CD4-positive, CD25-positive, alpha-beta regulatory T cell (primary cell): Measurements from ENCODE around the gene LCT. TPM values are rescaled to one million over a fixed set of nuclear protein-coding genes. Genes with fewer than 3 reads are reported as not detected.
A peak's percentile ranks its signal among the peaks of the same experiment; 100 is the strongest.
"Not testable (repeated sequence)": the region's sequence is repeated elsewhere in the genome, so short reads cannot be mapped to it uniquely, and the experiment has no call there.

Source experiments
- ATAC-seq, 2 donors: fragments of 150-1000 bp; cut with Tn5 transposase; one replicate each; pipeline ENCODE4 v1.10.0; 2021; ENCODE audit warnings: low read depth in 2 of 2, moderate number of reproducible peaks in 2 of 2, moderate library complexity in 1 of 2
- DNase-seq, 3 donors: peaks; one replicate each; pipeline versions ENCODE4 v3.0.0 to v3.0.0-alpha.2; 2012 to 2022; ENCODE audit warnings: mixed read lengths in 1 of 3
- H3K27ac ChIP-seq: one replicate; pipeline ENCODE4 v1.7.0; 2013; ENCODE audit warnings: mild to moderate bottlenecking, low read length; ENCODE audit not compliant: insufficient read depth, poor library complexity, severe bottlenecking
- H3K27me3 ChIP-seq: one replicate; pipeline ENCODE4 v1.7.0; 2013; ENCODE audit warnings: low read length; ENCODE audit not compliant: control insufficient read depth, insufficient read depth
- H3K36me3 ChIP-seq: one replicate; pipeline ENCODE4 v1.7.0; 2013; ENCODE audit warnings: mild to moderate bottlenecking, low read length, moderate library complexity; ENCODE audit not compliant: control insufficient read depth, insufficient read depth
- H3K4me1 ChIP-seq: 2 replicates; pipeline ENCODE4 v1.7.0; 2013; ENCODE audit warnings: mild to moderate bottlenecking, low read length; ENCODE audit not compliant: insufficient read depth, control insufficient read depth, poor library complexity, severe bottlenecking
- H3K4me3 ChIP-seq: one replicate; pipeline ENCODE4 v1.7.0; 2013; ENCODE audit warnings: low read depth, mild to moderate bottlenecking, low read length, moderate library complexity
- H3K9me3 ChIP-seq, 2 experiments: 1 replicate in 1 of 2; 2 replicates in 1 of 2; pipeline ENCODE4 v1.7.0; 2013; ENCODE audit warnings: low read length in 2 of 2, mild to moderate bottlenecking in 1 of 2, moderate library complexity in 1 of 2; ENCODE audit not compliant: control insufficient read depth in 2 of 2
- H3K27ac Mint-ChIP-seq, 3 donors: one replicate each; pipeline ENCODE4 v1.8.0; 2020 to 2022; ENCODE audit warnings: mild to moderate bottlenecking in 3 of 3, mixed read lengths in 3 of 3, moderate library complexity in 2 of 3
- H3K27me3 Mint-ChIP-seq: one replicate; pipeline ENCODE4 v1.8.0; 2022; ENCODE audit warnings: mild to moderate bottlenecking, mixed read lengths
- H3K36me3 Mint-ChIP-seq: one replicate; pipeline ENCODE4 v1.8.0; 2020; ENCODE audit warnings: mixed read lengths
- H3K4me1 Mint-ChIP-seq, 4 donors: one replicate each; pipeline ENCODE4 v1.8.0; 2020 to 2022; ENCODE audit warnings: mixed read lengths in 4 of 4, mild to moderate bottlenecking in 1 of 4
- H3K4me3 Mint-ChIP-seq, 4 donors: one replicate each; pipeline ENCODE4 v1.8.0; 2020 to 2022; ENCODE audit warnings: mild to moderate bottlenecking in 4 of 4, mixed read lengths in 4 of 4, moderate library complexity in 3 of 4
- H3K9me3 Mint-ChIP-seq, 7 donors: one replicate each; pipeline ENCODE4 v1.8.0; 2020 to 2022; ENCODE audit warnings: mixed read lengths in 7 of 7, mild to moderate bottlenecking in 3 of 7, moderate library complexity in 2 of 7
- polyA plus RNA-seq, 4 donors: library from polyadenylated mRNA; unstranded; fragments of 300-500 nt; fragmentation: Illumina TruSeq; gene quantifications; one replicate each; pipeline ENCODE4 v1.2.3, GENCODE V29; 2021
- total RNA-seq: library from RNA; stranded (reverse); gene quantifications from one replicate; pipeline ENCODE4 v1.2.3, GENCODE V29; 2022

The LCT gene
- total and polyA plus RNA-seq, 5 donors from 2014 or later = not detected

DNA sequence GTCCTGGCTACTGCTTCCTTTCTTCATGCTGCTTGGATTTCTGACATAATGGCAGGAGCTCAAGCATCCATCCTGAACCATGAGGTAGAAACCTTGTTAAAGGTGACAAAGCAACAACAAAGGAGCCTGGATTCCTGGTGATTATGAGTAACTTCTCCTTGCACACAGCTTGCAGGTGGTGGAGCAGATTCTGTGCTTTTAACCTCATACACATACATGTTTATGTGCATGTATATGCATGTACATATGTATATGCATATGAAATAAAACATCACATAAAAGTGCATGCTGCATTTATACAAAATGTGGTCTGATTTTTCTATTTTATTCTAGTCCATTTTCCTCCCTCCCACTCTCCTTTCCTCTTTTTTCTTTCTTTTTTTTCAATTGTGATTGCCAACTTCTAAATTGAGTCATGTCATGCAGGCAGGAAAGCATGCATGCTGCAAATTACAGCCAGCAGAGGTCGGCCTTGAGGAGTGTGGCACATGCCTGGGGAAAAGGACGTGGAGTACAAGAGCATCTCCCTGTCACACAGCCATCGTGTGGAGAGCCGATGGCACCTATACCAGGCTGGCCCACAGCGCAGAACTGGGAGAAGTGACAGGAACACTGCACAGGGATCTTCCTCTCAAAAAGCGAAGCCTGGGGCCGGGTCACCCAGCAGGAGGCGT, 17.9 kb downstream of the LCT start:
- ATAC-seq = no peak
- peak in 1 of 3 donors; percentile 73 for DNase-seq
- peaks cover 8% of the 10 kb centered on the region for H3K36me3 Mint-ChIP-seq
- peaks cover 0 to 12% (median 6%) of the 10 kb centered on the region in 7 donors for H3K9me3 Mint-ChIP-seq
- no peak overlapping the region for H3K4me3 ChIP-seq
- H3K27ac Mint-ChIP-seq = no peak overlapping the region
- no peaks in the 10 kb centered on the region for H3K36me3 ChIP-seq
- no peak overlapping the region for H3K27ac ChIP-seq
- no peaks in the 10 kb centered on the region for H3K27me3 ChIP-seq
- no peak overlapping the region for H3K4me3 Mint-ChIP-seq
- H3K4me1 Mint-ChIP-seq = peaks cover 0 to 37% (median 19%) of the 10 kb centered on the region in 4 donors
- H3K4me1 ChIP-seq = peaks cover 17% of the 10 kb centered on the region
- H3K27me3 Mint-ChIP-seq = no peaks in the 10 kb centered on the region
- H3K9me3 ChIP-seq = peaks cover 0 to 8% of the 10 kb centered on the region in 2 experiments

DNA sequence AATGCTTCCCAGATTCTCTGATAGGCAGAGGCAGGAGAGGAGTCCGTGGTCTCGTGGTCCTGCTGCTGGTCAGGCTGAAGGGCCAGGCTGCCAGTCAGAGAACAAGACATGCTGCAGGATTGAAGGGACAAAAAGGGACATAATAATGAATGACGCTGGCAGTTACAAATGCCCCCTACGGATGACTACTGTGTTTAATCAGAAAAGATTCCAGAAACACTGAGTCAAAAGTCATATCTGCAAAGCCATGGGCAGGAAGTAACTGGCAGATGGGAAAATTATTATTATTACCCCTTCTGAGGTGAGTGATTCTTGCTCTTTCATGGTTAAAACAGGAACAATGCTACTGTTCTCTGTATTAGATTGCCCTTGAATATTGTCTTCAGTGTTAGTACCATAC, 19.0 kb downstream of the LCT start:
- H3K27me3 ChIP-seq = no peaks in the 10 kb centered on the region
- Mint-ChIP-seq H3K27me3 (no peaks in the 10 kb centered on the region), H3K36me3 (peaks cover 3% of the 10 kb centered on the region), H3K9me3 (peaks cover 2 to 8% (median 3%) of the 10 kb centered on the region in 7 donors), H3K4me1 (peaks cover 0 to 37% (median 19%) of the 10 kb centered on the region in 4 donors), H3K27ac (no peak overlapping the region), H3K4me3 (no peak overlapping the region)
- ATAC-seq = no peak
- H3K36me3 ChIP-seq = no peaks in the 10 kb centered on the region
- peaks cover 0 to 8% of the 10 kb centered on the region in 2 experiments for H3K9me3 ChIP-seq
- H3K4me3 ChIP-seq = no peak overlapping the region
- H3K27ac ChIP-seq = no peak overlapping the region
- peaks cover 17% of the 10 kb centered on the region for H3K4me1 ChIP-seq
- DNase-seq = no peak

DNA sequence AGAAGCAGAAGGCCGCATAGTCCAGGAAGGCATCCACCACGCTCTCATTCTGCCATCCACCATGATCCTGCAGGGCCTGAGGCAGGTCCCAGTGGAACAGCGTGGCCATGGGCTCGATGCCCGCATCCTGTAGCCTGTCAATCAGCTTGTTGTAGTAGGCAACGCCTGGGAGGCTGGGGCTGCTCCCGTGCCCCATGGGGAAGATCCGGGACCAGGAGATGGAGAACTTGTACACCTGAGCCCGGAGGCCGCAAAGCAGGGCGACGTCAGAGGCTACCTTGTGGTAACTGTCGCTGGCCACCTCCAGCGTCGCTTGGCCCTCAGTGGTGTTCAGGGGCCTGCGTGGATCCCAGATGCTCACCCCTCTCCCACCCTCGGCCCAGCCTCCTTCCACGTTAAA, 19.5 kb downstream of the LCT start:
- H3K9me3 ChIP-seq = peaks cover 0 to 3% of the 10 kb centered on the region in 2 experiments
- Mint-ChIP-seq H3K4me3 (no peak overlapping the region), H3K27ac (no peak overlapping the region), H3K9me3 (peaks cover 0 to 7% (median 2%) of the 10 kb centered on the region in 7 donors), H3K4me1 (peaks cover 0 to 37% (median 19%) of the 10 kb centered on the region in 4 donors), H3K27me3 (no peaks in the 10 kb centered on the region), H3K36me3 (no peaks in the 10 kb centered on the region)
- DNase-seq = no peak
- no peaks in the 10 kb centered on the region for H3K36me3 ChIP-seq
- H3K27ac ChIP-seq = no peak overlapping the region
- peaks cover 17% of the 10 kb centered on the region for H3K4me1 ChIP-seq
- no peak overlapping the region for H3K4me3 ChIP-seq
- no peaks in the 10 kb centered on the region for H3K27me3 ChIP-seq
- ATAC-seq = no peak

DNA sequence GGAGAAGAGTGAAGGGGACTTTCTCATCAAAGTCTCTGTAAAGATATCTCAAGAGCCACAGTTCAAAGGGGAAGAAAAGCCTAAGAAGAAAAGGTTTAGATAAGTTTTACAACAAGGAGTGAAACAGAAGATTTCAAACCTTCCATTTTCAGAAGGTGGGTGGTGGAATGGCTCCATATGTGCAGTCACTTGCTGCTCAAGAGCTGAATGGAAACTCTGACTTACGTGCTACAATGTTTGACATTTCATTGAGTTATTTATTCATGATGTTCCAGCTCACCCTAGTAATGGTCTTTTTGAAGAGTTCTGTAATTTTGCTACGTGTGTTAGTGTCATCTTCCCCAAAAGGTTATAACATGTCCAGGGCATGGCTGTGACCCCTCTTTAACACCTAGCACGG, 21.7 kb downstream of the LCT start:
- peaks cover 0 to 21% (median 10%) of the 10 kb centered on the region in 4 donors for H3K4me1 Mint-ChIP-seq
- ATAC-seq (no peak), DNase-seq (no peak)
- no peaks in the 10 kb centered on the region for H3K36me3 Mint-ChIP-seq
- Histone ChIP-seq H3K36me3 (no peaks in the 10 kb centered on the region), H3K27me3 (no peaks in the 10 kb centered on the region), H3K4me1 (peaks cover 13% of the 10 kb centered on the region), H3K9me3 (no peaks in the 10 kb centered on the region), H3K27ac (no peak overlapping the region), H3K4me3 (no peak overlapping the region)
- H3K27me3 Mint-ChIP-seq = no peaks in the 10 kb centered on the region
- H3K4me3 Mint-ChIP-seq = no peak overlapping the region
- no peak overlapping the region for H3K27ac Mint-ChIP-seq
- peaks cover 0 to 3% (median 0%) of the 10 kb centered on the region in 7 donors for H3K9me3 Mint-ChIP-seq

DNA sequence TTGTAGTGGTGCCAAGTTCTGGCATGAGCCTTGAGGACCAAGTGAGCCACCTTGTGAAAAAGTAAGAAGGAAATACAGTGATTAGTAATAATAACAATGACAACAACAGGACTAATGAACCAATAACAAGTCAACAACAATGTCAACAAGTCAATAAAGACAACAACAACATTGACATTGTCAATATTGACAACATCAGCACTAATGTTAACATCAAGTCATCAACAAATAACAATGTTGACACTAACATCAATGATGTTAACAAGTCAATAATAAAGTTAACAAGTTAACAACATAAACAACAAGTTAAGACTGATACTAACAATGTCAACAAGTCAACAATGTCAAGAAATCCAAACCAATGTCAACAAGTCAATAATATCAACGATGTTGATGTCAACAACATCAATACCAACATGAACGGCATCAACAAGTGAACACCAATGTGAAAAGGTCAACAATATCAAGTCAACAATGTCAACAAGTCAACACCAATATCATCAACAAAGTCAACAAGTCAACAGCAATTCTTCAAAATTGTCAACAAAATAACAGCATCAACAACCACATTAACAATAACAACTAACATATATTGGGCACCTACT, 24.0 kb downstream of the LCT start:
- Histone ChIP-seq H3K27ac (no peak overlapping the region), H3K36me3 (no peaks in the 10 kb centered on the region), H3K27me3 (no peaks in the 10 kb centered on the region), H3K4me3 (no peak overlapping the region), H3K9me3 (no peaks in the 10 kb centered on the region), H3K4me1 (no peaks in the 10 kb centered on the region)
- Mint-ChIP-seq H3K36me3 (no peaks in the 10 kb centered on the region), H3K27me3 (no peaks in the 10 kb centered on the region), H3K4me1 (peaks cover 0 to 7% (median under 1%) of the 10 kb centered on the region in 4 donors), H3K9me3 (peaks cover 0 to 3% (median 0%) of the 10 kb centered on the region in 7 donors), H3K4me3 (peak overlapping the region in 1 of 4 donors; percentile 38), H3K27ac (no peak overlapping the region)
- ATAC-seq (no peak), DNase-seq (no peak)

DNA sequence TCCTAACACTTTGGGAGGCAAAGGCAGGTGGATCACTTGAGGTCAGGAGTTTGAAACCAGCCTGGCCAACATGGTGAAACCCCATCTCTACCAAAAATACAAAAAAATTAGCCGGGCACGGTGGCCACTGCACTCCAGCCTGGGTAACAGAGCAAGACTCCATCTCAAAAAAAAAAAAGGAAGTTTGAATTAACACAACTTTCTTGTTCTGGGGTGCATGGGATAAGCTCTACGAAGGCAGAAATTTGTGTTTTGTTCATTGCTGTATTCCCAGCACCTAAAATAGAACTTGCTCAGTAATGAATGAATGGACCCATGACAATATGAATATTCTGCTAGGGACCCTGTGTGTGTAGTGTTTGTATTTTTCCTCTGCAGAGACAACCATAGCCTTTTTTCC, 29.1 kb downstream of the LCT start:
- H3K27me3 ChIP-seq, H3K4me1 Mint-ChIP-seq: not testable (repeated sequence)

DNA sequence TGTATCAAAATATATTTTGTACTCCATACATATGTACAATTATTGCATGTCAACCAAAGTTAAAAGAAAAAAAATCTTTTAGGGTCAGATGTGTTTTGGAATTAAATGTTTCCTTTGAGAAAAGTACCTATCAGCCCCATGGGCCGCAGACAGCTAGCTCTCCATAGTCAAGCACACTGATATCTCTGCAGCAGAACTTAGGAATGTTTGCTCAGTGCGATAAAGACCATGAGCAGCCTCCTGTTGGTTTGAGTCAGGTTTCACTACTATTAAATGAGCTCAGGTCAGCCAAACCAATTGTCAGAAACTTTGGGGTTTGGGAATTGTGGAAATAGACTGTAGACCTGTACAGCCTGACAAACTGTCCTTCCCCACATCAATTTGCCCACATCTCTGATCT, 33.7 kb downstream of the LCT start:
- Histone ChIP-seq H3K4me1 (no peaks in the 10 kb centered on the region), H3K36me3 (no peaks in the 10 kb centered on the region), H3K27ac (no peak overlapping the region), H3K9me3 (peaks cover 7% of the 10 kb centered on the region in 2 experiments), H3K27me3 (no peaks in the 10 kb centered on the region), H3K4me3 (no peak overlapping the region)
- no peak overlapping the region for H3K4me3 Mint-ChIP-seq
- ATAC-seq (no peak), DNase-seq (no peak)
- H3K27ac Mint-ChIP-seq = no peak overlapping the region
- peaks cover 0 to 12% (median 4%) of the 10 kb centered on the region in 7 donors for H3K9me3 Mint-ChIP-seq
- H3K4me1 Mint-ChIP-seq = no peaks in the 10 kb centered on the region
- peaks cover 4% of the 10 kb centered on the region for H3K36me3 Mint-ChIP-seq
- H3K27me3 Mint-ChIP-seq = no peaks in the 10 kb centered on the region

More for the DNA sequence above, 29.1 kb downstream of the LCT start:
- H3K9me3 ChIP-seq, ATAC-seq, H3K36me3 ChIP-seq, H3K9me3 Mint-ChIP-seq, H3K27ac Mint-ChIP-seq, H3K27me3 Mint-ChIP-seq, H3K4me1 ChIP-seq, DNase-seq, H3K4me3 Mint-ChIP-seq, H3K4me3 ChIP-seq, H3K27ac ChIP-seq, H3K36me3 Mint-ChIP-seq: not testable (repeated sequence)

DNA sequence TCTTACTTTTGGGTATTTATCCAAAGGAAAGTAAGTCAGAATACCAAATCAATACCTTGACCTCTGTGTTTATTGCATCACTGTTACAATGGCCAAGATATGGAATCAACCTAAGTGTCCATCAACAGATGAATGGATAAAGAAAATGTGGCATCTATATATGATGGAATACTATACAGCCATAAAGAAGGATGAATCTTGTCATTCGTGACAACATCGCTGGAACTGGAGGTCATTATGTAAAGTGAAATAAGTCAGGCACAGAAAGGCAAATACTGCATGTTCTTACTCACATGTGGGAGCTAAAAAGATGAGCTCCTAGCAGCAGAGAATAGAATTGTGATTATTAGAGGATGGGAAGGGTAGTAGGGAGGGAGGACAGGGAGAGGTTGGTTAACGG, 34.6 kb downstream of the LCT start:
- Histone ChIP-seq H3K4me1 (no peaks in the 10 kb centered on the region), H3K27ac (no peak overlapping the region), H3K9me3 (peaks cover 7% of the 10 kb centered on the region in 2 experiments), H3K36me3 (no peaks in the 10 kb centered on the region), H3K4me3 (no peak overlapping the region), H3K27me3 (no peaks in the 10 kb centered on the region)
- Mint-ChIP-seq H3K9me3 (peaks cover 0 to 12% (median 4%) of the 10 kb centered on the region in 7 donors), H3K36me3 (peaks cover 4% of the 10 kb centered on the region), H3K27ac (no peak overlapping the region), H3K27me3 (no peaks in the 10 kb centered on the region), H3K4me3 (no peak overlapping the region), H3K4me1 (peaks cover 0 to 3% (median 2%) of the 10 kb centered on the region in 4 donors)
- DNase-seq (no peak), ATAC-seq (no peak)
